Measurements from ENCODE around the gene LRRC55.

The LRRC55 gene

DNA sequence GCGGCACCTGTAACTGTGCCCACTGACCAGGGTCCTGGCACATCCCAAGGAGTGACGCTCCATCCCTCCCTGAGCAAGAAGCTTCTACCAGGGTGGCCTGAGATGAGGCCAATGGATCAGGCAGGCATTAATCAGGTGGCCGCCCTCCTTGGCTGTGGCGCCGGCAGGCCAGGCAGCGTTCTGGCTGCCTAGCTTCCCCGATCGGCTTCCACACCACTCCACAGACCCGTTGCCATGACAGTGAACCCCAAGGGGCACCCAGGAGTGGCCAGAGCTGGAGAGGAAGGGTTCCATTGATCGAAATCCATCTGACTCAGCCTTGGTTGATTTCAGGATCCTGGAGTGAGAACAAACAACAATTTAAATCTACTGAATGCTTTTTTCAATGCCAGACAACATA lies 20.5 kb downstream of the LRRC55 start:
- DNase-seq (ENCODE audit: low spot score): no peak

DNA sequence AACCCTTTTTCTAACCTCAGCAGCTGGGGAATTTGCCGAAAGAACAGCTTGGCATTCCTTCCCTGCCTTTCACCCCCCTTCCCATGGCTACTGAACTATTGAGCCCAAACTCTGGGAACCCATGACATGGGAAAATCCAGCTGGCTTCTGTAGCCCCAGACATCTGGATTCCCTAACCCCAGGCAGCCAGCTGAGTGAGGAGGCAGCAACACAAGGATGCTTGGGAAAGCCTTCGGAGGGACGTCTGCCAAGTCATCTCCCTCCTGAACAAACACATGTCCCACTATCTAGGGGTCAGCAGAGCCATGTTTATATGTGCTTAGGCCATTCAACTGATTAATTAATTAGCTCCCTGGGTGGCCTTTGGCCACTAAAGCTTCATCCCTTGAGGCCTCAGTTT lies 21.6 kb downstream of the LRRC55 start:
- no peak for DNase-seq (ENCODE audit: low spot score)

- no peak for DNase-seq (ENCODE audit: low spot score)
Observed at GRCh38 chr11:57203882-57204480, 22.2 kb downstream of the LRRC55 start.

DNA sequence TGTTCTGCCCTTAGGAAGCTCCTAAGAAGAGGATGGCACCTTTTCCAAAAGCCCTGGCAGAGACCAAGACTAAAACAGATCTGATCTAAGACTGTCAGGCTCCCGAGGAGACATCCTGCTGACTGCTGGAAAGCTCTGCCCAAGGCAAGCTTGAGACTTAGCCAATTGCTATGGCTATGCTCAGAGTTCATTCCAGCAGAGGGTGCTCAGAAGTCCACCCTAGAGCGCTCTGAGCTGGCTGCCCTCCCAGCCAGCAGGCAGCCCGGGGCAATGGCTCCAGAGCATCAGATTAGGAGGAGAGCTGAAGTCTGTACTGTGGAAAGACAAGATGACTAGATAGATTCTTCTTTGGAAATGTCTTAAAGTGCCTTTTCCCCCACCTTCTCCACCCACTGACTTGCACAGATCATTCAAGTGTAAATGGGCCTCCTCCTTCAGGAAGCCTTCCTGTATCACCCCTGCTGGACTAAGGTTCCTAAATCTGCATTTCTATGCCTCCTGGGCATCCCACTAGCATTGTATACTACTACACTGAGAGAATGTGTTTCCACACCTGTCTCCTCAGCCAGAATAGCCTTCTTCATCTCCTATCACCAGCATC lies 23.4 kb downstream of the LRRC55 start:
- no peak for DNase-seq (ENCODE audit: low spot score)

DNA sequence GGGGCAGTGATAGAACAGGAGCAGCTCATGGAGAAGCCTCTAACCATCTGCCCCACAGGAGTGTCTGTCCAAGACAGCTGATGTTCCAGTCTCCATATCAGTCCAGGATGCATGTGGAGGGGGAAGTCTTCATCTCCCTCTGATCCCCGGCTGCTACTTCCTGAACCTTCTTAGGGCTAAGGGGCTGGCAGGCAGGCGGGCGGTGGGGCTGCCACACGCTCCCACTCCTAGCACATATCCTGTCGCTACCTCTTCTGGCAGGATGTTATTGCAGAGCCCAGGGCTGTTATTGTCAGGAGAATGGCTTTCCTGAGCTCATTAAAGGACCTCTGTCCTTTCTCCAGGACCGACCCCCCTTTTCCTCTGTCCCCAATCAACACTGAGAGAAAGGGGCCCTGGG lies 25.4 kb downstream of the LRRC55 start:
- no peak for DNase-seq (ENCODE audit: low spot score)

GRCh38 chr11:57210781-57211180 lies 29.0 kb downstream of the LRRC55 start:
- no peak for DNase-seq (ENCODE audit: low spot score)

DNA sequence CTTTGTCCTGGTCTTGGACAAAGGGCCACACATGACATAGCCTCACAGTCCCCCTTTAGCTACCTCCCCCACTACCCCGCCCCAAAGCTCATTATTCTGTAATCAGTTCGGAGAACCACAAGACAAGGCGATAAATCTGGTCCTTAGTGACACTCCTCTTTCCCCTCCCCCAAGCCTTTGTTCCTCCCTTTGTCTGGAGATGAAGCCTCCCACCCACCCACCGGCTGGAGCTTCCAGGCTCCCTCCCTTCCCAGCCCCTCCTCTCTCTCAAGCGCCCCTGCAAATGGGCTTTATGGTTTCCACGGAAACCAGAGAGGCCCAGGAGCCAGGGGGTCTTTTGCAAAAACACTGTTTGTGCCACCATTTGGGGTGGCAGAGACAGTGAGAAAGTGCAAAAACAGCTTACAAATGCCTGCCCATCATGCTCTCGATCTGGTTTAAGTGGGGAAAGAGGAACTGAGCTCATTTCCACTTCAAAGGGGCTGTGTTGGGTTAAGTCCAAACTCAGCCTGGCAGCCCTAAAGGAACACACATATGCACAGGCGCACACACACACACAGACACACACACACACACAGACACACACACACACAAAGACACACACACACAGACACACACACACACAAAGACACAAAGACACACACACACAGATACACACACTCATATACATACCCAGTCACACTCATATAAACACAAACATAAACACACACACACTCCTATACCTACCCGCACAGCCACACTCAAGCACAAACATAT lies 31.8 kb downstream of the LRRC55 start:
- no peak for DNase-seq (ENCODE audit: low spot score)

DNA sequence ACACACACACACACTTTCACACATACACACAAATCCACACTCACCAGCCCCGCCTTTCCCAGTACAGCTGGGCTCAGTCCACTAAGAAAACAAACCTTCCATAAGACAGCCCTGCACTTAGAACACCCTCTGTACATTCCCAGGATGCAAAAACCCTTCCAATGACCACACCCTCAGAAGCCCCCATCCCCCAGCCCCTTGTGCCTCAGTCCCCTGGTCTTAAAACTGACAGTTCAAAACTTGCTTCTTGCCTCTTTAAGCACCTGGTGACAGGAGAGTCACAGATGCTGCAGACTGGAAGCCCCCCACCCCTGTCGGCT lies 32.3 kb downstream of the LRRC55 start:
- DNase-seq (ENCODE audit: low spot score): no peak

GRCh38 chr11:57214494-57214893 lies 32.7 kb downstream of the LRRC55 start:
- DNase-seq (ENCODE audit: low spot score): no peak

DNA sequence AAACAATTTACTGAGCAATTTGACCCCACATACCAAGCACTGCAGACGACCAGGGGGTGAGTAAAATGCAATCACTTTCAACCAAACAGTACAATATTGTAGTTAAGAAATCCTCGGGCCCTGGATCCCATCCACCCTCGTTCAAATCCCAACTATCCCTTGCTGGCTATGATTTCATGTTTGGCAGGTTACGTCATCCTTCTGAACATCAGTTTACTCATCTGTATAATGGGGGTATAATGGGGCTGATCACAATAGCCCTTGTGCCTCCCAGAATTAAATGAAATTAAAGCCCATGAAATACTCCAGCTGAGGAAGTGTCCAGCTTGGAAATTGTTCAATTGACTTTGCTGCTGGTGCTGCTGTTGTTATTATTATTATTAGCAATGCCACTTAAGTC lies 34.7 kb downstream of the LRRC55 start:
- no peak for DNase-seq (ENCODE audit: low spot score)

DNA sequence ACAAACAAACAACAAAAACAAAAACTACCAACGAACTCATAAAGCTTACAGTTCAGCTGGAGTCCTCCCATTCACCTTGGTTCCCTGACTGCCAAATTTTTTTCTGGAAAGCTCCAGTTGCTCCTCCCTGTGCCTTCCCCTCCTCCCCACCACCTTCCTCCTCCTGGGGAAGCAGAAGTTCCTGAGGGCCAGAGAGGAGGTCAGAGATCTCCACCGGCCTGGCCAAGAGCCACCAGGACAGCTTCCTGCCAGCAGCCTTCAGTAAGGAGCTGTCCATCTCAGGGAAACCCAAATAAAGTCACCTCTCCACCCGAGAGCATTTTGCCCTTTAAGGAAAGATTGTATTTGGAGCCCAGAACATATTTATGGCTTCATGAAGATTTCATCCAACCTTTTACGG lies 35.3 kb downstream of the LRRC55 start:
- DNase-seq (ENCODE audit: low spot score): no peak

- DNase-seq (ENCODE audit: low spot score): no peak
Observed at GRCh38 chr11:57219021-57219627, 37.4 kb downstream of the LRRC55 start.

DNA sequence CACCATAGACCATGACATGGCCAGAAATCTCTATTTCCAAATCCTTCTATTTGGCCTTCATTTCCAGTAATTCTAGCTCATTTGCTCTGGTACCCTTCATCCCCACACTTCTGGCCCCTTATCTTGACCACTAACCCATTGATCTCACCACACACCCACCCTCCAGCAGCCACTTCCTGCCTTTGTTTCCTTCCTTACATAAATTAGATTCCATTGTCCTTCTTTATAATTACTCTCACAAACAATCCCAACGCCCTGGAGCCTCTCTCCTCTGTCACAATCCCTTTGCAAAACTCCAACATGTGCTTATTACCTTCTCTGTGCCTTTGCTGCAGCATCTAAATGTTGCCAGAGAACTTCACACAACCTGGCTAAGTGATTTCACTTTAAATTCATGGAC lies 40.5 kb downstream of the LRRC55 start:
- DNase-seq (ENCODE audit: low spot score): no peak

- no peak for DNase-seq (ENCODE audit: low spot score)
Observed at GRCh38 chr11:57223601-57224000, 41.8 kb downstream of the LRRC55 start.

DNA sequence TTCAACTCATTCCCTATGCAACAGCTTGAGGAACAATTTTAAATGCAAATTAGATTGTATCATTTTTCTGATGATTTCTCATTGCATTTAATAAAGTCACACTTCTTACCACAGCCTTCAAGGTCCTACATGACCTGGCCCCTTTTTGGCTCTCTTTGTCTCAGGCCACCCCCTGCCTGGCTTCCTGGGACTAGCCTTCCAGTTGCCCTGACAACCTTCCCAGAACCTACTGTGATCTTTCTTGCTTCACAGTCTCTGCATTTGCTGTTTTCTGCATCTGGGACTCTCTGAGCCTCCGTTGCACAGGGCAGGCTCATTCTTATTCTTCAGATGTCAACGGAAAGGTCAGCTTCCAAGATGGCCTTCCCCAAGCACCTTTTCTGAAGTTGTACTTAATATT lies 42.4 kb downstream of the LRRC55 start:
- no peak for DNase-seq (ENCODE audit: low spot score)

DNA sequence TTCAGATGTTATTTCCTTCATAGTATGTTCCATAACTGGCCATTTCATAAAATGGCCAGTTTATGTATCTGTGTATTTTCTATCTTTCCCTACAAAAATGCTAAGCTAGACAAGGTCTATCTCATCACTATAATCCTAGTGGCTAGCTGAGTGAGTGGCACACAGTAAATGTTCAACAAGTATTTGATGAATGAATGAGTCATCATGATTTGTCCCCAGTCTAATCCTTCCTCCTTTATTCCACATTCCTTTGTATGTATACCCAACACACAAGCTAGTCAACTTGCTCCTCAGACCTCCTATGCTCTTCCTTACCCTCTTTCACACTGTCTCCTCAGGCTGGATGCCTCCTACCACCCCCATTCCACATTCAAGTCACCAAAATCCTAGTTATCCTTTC lies 42.8 kb downstream of the LRRC55 start:
- DNase-seq (ENCODE audit: low spot score): no peak

DNA sequence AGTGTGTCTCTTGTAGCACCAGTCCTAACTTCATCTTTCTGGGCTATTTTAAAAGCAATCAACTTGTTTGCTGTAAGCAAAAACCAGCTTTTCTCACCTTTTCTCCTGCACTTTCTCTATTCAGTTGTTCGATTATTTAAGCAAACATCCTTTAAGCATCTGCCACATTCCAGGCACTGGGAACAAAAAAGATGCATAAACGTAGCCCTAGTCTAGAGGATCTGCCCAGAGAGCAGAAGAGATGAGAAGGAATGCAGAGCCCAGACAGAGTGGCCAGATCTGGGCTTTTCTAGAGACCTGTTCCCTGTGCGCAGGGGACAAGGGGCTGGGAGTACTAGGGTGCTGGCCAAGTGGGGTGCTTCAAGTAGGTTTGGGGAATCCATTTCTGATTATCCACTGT lies 46.8 kb downstream of the LRRC55 start:
- no peak for DNase-seq (ENCODE audit: low spot score)

GRCh38 chr11:57230316-57230715 lies 48.6 kb downstream of the LRRC55 start:
- DNase-seq (ENCODE audit: low spot score): no peak

DNA sequence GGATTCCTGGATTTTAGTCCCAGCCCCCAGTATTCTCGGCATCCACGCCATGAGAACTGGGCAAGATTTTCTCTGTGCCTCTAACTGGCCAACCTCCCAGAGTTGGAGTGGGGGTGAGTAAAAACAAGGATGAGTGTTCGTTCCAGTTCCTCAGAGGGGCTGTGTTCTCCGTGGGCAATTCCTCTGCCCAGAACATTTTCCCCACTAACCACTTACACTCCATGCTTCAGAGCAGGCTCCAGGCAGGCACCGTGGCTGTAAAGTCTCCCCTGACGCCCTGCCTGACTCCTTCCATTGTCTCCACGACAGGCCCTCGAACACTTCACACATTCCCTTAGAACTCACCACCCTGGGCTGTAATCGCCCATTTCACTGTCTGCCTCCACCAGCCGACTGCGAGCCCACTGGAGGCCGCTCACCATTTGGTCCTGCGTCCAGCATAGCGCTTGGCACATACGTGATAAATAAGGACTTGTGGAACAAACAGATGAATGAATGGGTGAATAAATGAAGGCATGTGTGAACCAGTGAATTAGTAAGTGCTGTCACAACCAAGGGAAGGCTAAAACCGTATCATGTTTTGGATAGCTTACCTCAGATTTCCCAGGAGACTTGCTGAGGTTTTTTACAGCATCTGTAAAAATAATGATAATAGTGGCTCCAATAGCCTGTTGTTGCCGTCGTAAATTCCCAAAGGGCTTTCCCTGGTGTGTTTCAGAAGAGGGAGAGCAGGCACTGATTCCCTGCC lies 49.2 kb downstream of the LRRC55 start:
- DNase-seq (ENCODE audit: low spot score): no peak

GRCh38 chr11:57231539-57232253 lies 49.9 kb downstream of the LRRC55 start:
- DNase-seq (ENCODE audit: low spot score): no peak

DNA sequence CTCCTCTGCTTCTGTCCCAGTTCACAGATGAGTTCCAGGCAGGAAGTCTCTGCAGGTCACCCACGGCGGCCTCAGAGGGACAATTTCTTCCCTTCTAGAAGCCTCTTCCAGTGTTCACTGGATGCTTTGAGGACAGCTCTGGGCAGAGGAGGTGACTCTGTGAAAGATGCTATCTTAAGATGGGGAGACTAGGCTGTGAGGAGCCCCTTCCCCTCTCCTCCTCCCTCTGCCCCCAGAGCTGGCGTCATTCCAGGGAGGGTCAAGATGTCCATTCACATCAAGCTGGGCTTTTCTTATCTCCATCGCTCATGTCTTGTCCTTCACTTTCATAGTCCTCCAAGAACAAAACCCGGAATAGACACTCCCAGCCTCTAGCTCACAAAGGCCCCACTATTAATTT lies 51.9 kb downstream of the LRRC55 start:
- DNase-seq (ENCODE audit: low spot score): no peak

Data from germinal center (tissue), 1 donor.